Dendritic cell treated with granulocyte-macrophage colony-stimulating factor and Interleukin-4, amounts not matched to agents 40 ng/mL and 50 ng/mL, for 4 days (primary cell): Measurements from ENCODE around the gene ELK4.

Experiments
- H3K27ac Mint-ChIP-seq: one replicate; pipeline ENCODE4 v1.8.0; 2022; ENCODE audit warnings: mild to moderate bottlenecking, mixed read lengths
- H3K27me3 Mint-ChIP-seq: one replicate; pipeline ENCODE4 v1.8.0; 2022; ENCODE audit warnings: mild to moderate bottlenecking, mixed read lengths
- H3K36me3 Mint-ChIP-seq: one replicate; pipeline ENCODE4 v1.8.0; 2022; ENCODE audit warnings: low read depth, mixed read lengths
- H3K4me1 Mint-ChIP-seq: one replicate; pipeline ENCODE4 v1.8.0; 2022; ENCODE audit warnings: low read depth, mixed read lengths
- H3K4me3 Mint-ChIP-seq: one replicate; pipeline ENCODE4 v1.8.0; 2022; ENCODE audit warnings: mild to moderate bottlenecking, moderate library complexity, mixed read lengths
- H3K9me3 Mint-ChIP-seq: one replicate; pipeline ENCODE4 v1.8.0; 2022; ENCODE audit warnings: mixed read lengths
- intact Hi-C: fragments of 100-400 bp; cut with micrococcal nuclease; formaldehyde crosslinking; loops from one replicate; pipeline ENCODE4 v1.15.0; 2022

ELK4 gene

DNA sequence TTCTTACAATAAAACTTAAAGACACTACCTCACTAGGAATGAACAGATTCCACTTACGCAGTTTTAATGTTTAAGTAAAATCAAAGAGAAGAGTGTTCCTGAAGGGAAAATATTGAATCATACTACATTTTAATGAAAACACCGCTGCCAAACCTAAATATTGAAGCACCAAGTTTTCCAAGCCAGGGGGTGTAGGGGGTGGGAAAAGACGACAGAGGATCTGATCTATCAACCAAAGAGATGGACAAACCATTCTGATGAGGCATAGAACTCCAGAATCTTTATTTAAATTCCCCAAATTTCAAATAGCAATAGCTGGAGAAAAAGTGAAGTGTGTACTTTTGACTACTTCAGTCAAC is 1.2 kb downstream of the ELK4 start:
- intact Hi-C loops: no loop called here

DNA sequence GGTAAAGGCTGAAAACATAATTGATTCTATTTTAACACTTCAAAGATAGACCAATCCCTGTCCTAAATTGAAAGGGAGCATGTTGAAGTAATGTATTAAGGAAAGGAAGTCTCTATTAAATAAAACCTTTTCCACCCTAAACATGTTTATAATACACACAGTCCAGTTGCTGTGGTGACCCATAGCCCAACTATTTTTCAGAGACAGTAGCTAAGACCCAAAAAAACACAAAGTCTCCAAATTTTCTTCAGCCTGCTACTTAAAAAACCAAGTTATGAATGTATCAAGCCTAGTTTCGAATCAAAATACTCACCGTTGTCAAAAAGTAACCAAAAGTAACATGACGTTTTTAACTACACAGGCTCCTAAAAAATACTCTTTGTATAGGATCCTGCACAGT is 1.6 kb downstream of the ELK4 start:
- H3K27ac Mint-ChIP-seq: peak overlapping the region; percentile 95
- intact Hi-C loops: no loop called here
- peaks cover 28% of the 10 kb centered on the region for H3K4me1 Mint-ChIP-seq
- H3K36me3 Mint-ChIP-seq: peaks cover 14% of the 10 kb centered on the region
- H3K4me3 Mint-ChIP-seq: peak overlapping the region; percentile 100
- no peaks in the 10 kb centered on the region for H3K27me3 Mint-ChIP-seq
- no peaks in the 10 kb centered on the region for H3K9me3 Mint-ChIP-seq

More for the DNA sequence above, 1.2 kb downstream of the ELK4 start:
- Mint-ChIP-seq H3K27me3 (no peaks in the 10 kb centered on the region), H3K4me1 (peaks cover 24% of the 10 kb centered on the region), H3K9me3 (no peaks in the 10 kb centered on the region), H3K27ac (peak overlapping the region; percentile 95), H3K4me3 (peak overlapping the region; percentile 100), H3K36me3 (peaks cover 12% of the 10 kb centered on the region)

DNA sequence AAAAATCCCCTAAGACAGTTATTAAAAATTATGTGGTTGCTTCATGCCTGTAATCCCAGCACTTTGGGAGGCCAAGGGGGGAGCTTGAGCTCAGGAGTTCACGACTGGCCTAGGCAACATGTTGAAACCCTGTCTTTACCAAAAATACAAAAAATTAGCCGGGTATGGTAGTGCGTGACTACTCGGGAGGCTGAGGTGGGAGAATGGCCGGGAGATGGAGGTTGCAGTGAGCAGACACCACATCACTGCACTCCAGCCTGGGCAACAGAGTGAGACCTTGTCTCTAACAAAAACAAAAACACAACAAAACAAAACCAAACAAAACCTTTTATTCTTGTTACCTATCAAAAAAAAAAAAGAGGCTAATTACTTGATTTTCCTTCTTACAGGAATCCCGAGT is 2.1 kb downstream of the ELK4 start:
- no peaks in the 10 kb centered on the region for H3K9me3 Mint-ChIP-seq
- peak overlapping the region; percentile 95 for H3K27ac Mint-ChIP-seq
- no peaks in the 10 kb centered on the region for H3K27me3 Mint-ChIP-seq
- H3K4me3 Mint-ChIP-seq: no peak overlapping the region
- H3K4me1 Mint-ChIP-seq: peaks cover 33% of the 10 kb centered on the region
- H3K36me3 Mint-ChIP-seq: peaks cover 18% of the 10 kb centered on the region
- intact Hi-C loops: no loop called here

DNA sequence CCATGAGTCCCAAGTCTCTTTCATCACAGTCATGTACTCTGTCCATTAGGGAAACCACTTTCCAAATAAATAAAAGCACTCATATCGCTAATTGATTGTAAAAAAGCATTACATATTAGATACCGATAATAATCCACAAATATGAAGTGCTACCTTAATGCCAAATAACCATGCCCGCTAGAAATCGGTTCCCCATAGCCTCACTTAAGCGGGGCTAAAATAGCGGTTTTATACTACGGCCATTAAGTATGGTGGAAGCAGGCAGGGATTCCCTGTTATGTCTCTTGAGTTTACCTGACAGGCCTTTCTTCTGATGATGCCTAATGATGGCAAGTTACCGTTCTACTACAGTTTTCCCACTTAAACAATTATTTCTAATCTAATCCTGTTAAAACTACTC is 3.9 kb downstream of the ELK4 start:
- Mint-ChIP-seq H3K36me3 (peaks cover 26% of the 10 kb centered on the region), H3K4me3 (no peak overlapping the region), H3K27ac (no peak overlapping the region), H3K9me3 (no peaks in the 10 kb centered on the region), H3K27me3 (no peaks in the 10 kb centered on the region), H3K4me1 (peaks cover 36% of the 10 kb centered on the region)
- intact Hi-C loops: no loop called here

DNA sequence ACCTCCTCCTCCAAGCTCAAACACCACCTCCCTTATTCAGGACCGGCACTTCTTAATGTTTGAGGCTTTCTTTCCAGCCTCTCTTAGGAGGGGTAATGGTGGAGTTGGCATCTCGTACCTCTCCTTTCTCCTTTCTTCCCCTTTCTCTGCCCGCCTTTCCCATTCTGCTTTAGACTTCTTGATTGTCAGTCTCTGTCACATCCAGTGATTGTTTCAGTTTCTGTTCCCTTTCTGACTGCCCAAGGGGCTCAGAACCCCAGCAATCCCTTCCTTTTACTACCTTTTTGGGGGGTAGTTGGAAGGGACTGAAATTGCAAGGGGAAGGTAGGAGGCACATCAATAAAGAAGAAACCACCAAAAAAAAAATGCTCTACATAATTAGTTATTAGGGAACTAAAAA is 5.6 kb downstream of the ELK4 start:
- peak overlapping the region; percentile 81 for H3K27ac Mint-ChIP-seq
- H3K27me3 Mint-ChIP-seq: no peaks in the 10 kb centered on the region
- H3K36me3 Mint-ChIP-seq: peaks cover 43% of the 10 kb centered on the region
- peaks cover 36% of the 10 kb centered on the region for H3K4me1 Mint-ChIP-seq
- H3K4me3 Mint-ChIP-seq: peak overlapping the region; percentile 53
- intact Hi-C loops: no loop called here
- H3K9me3 Mint-ChIP-seq: no peaks in the 10 kb centered on the region

DNA sequence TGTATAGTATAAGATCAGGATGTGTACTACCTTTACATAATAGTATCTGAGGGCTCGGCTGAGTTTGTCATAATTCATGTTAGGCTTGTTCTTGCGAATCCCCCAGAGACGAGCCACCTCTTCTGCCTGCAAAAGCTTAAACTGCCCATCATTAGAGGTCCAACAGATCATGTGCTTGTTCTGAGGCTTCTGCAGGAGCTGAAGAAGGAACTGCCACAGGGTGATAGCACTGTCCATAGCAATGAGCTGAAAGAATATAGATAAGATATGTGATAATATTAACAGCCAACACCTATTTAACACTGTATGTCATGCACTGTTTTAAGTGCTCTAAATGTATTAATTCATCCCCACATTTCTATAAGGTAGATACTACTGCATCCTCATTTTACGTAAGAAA is 8.2 kb downstream of the ELK4 start:
- peaks cover 63% of the 10 kb centered on the region for H3K36me3 Mint-ChIP-seq
- no peak overlapping the region for H3K4me3 Mint-ChIP-seq
- H3K27me3 Mint-ChIP-seq: no peaks in the 10 kb centered on the region
- no peak overlapping the region for H3K27ac Mint-ChIP-seq
- H3K9me3 Mint-ChIP-seq: no peaks in the 10 kb centered on the region
- H3K4me1 Mint-ChIP-seq: peaks cover 28% of the 10 kb centered on the region
- intact Hi-C loops: no loop called here

DNA sequence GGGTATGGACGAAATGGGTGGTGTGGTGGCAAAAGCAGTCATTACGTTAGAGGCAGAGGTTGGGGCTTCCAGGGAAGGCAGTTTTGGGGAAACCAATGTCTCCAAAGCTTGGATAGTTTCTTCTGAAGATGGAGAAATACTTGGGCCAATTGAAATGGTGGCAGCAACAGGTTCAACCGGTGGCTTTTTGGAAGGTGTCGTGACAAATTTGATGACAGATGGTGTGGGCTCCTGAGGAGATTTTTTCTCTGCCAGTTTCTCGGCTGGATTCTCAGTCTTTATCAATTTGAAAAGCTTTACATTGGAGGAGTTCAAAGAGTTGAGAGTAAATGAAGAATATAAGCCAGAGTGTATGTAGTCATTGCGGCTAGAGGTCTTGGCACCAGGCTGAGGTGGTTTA is 11.5 kb downstream of the ELK4 start:
- intact Hi-C loops: no loop called here
- H3K4me1 Mint-ChIP-seq: peaks cover 8% of the 10 kb centered on the region
- H3K27ac Mint-ChIP-seq: no peak overlapping the region
- no peaks in the 10 kb centered on the region for H3K9me3 Mint-ChIP-seq
- peaks cover 86% of the 10 kb centered on the region for H3K36me3 Mint-ChIP-seq
- no peak overlapping the region for H3K4me3 Mint-ChIP-seq
- no peaks in the 10 kb centered on the region for H3K27me3 Mint-ChIP-seq

DNA sequence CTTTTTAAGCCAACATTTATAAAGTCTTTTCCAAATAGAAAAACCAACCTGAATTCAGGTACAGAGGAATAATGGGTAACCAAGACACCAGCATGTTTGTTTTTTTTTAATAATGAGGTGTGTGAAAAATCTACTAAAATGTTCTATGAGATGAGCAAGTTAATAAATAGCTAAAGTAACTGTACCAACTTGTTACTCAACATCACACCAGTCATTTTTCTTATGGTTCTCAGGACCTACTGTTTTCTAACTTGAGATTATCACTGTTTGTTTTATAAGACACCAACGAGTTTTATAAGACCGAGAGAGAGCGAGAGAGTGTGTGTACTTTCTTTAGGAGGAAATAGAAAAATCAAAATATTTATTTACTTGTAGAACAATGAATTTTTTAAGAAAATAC is 12.4 kb downstream of the ELK4 start:
- Mint-ChIP-seq H3K4me3 (no peak overlapping the region), H3K27me3 (no peaks in the 10 kb centered on the region), H3K9me3 (no peaks in the 10 kb centered on the region), H3K4me1 (no peaks in the 10 kb centered on the region), H3K27ac (no peak overlapping the region), H3K36me3 (peaks cover 90% of the 10 kb centered on the region)
- intact Hi-C loops: no loop called here

DNA sequence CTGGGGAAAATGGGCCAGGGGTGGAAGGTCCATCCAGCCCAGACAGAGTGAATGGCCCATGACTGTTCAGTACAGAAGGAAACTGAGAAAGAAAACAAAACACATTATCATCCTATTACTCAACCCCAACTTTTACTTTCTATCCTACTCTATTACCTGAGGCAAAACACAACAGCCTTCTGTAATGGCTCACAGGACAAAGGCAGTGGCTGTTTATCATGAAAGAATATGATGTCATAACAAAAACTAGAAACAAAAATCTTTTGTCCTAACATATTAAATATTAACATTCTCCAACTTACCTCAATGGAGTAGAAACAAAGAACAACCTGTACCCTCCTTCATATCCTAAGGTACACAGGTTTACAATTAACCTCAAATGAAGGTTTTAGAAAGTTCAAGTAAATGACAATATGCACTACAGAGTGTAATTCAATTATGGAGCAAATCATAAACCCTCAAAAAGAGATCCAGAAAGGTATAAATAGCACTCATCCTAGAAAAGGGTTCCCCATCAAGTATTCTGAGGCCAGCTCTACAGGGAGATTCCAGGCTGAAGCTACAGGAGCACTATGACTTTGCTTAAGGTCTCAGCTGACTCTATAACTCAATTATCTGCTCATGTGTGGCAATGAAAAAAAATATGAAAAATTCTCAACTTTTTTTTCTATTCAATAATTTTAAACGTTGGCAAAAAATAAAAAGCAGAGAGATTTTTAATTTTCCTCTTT is 15.1 kb downstream of the ELK4 start:
- peaks cover under 1% of the 10 kb centered on the region for H3K4me1 Mint-ChIP-seq
- no peak overlapping the region for H3K4me3 Mint-ChIP-seq
- H3K36me3 Mint-ChIP-seq: peaks cover 84% of the 10 kb centered on the region
- no peaks in the 10 kb centered on the region for H3K9me3 Mint-ChIP-seq
- intact Hi-C loops: no loop called here
- H3K27ac Mint-ChIP-seq: no peak overlapping the region
- no peaks in the 10 kb centered on the region for H3K27me3 Mint-ChIP-seq

DNA sequence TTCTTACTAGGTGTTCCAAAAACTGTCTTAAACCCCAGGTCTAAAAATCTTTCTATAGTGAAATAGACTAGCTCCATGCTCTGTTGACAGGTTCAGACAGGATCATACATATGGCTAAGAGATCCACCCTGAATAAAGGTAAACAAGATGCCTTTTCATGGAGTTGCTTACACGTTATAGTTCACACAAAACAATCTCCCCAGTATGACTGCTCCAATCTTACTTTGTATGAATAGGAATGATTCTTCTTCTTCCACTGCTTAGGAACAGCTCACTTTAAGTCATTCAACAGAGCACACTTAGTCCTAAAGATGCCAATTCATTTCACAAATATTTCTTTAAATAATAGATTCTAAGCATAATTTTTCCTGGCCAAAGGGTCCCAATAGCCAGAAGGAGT is 16.0 kb downstream of the ELK4 start:
- H3K27ac Mint-ChIP-seq: no peak overlapping the region
- H3K27me3 Mint-ChIP-seq: no peaks in the 10 kb centered on the region
- no peaks in the 10 kb centered on the region for H3K9me3 Mint-ChIP-seq
- no peak overlapping the region for H3K4me3 Mint-ChIP-seq
- peaks cover 10% of the 10 kb centered on the region for H3K4me1 Mint-ChIP-seq
- intact Hi-C loops: no loop called here
- H3K36me3 Mint-ChIP-seq: peaks cover 75% of the 10 kb centered on the region

DNA sequence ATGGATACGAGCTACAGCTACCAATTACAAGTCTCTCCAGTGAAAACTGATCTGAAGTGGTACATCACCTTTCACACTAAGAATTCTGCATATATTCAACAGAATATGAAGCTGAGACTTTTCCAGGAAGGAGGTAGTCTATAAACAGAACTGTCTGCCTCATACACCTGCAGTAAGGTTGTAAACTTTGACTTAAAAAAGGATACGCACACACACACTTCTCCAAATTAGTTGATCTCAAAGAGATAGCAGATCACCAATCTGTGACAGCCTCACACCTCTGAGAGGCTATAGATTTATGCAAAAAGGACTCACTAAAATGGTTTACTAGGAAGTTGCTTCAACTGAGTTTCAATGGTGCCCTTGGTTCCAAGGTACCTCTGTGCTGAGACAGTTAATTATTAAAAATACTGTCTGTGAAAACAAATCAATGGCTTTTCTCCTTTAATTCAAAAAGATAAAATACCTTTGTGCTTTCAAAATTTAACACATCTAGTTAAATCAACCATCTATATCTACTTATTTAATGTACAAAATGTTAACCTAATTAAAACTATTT is 17.9 kb downstream of the ELK4 start:
- no peak overlapping the region for H3K27ac Mint-ChIP-seq
- H3K4me3 Mint-ChIP-seq: no peak overlapping the region
- H3K36me3 Mint-ChIP-seq: peaks cover 66% of the 10 kb centered on the region
- H3K27me3 Mint-ChIP-seq: no peaks in the 10 kb centered on the region
- intact Hi-C loops: no loop called here
- H3K9me3 Mint-ChIP-seq: no peaks in the 10 kb centered on the region
- H3K4me1 Mint-ChIP-seq: peaks cover 11% of the 10 kb centered on the region

DNA sequence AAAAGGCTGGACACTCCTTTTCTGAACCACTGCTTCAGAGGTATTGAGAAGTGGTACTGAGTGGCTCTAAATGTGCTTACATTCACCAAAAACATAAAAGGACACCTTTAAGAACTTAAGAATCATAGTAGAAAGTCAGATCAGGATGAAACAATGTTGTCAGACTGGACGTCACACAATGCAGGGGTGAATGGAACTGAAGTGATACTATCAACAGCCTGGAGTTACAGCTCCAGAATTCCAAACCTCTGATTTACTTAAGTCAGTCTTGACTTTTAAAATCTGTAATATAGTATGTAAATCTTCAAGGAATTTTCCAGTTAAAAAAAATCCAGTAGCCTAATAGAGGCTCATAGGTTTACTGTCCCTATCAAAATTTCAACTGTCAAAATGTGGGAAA is 19.3 kb downstream of the ELK4 start:
- H3K9me3 Mint-ChIP-seq: no peaks in the 10 kb centered on the region
- H3K4me1 Mint-ChIP-seq: peaks cover 11% of the 10 kb centered on the region
- H3K4me3 Mint-ChIP-seq: no peak overlapping the region
- intact Hi-C loops: no loop called here
- H3K36me3 Mint-ChIP-seq: peaks cover 61% of the 10 kb centered on the region
- H3K27me3 Mint-ChIP-seq: no peaks in the 10 kb centered on the region
- H3K27ac Mint-ChIP-seq: no peak overlapping the region

DNA sequence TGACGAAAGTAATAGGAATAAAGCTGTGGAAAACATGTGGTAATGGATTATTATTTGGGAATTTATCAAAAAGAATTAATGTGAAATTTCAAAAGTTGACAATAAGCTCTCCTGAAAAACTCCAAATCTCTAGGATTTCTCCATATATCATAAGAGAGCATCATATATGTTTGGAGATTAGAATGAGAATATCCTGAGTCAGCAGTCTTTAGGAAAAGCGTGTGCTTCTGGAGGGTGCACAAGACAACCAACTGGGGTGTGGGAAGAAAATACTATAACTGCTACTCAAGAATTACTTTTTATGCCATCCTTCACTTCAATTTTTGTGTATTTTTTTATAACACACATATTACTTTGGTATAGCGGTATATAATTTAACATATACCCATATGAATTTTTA is 19.7 kb downstream of the ELK4 start:
- peaks cover 62% of the 10 kb centered on the region for H3K36me3 Mint-ChIP-seq
- no peak overlapping the region for H3K27ac Mint-ChIP-seq
- H3K9me3 Mint-ChIP-seq: no peaks in the 10 kb centered on the region
- intact Hi-C loops: no loop called here
- H3K4me1 Mint-ChIP-seq: peaks cover 11% of the 10 kb centered on the region
- no peak overlapping the region for H3K4me3 Mint-ChIP-seq
- no peaks in the 10 kb centered on the region for H3K27me3 Mint-ChIP-seq

DNA sequence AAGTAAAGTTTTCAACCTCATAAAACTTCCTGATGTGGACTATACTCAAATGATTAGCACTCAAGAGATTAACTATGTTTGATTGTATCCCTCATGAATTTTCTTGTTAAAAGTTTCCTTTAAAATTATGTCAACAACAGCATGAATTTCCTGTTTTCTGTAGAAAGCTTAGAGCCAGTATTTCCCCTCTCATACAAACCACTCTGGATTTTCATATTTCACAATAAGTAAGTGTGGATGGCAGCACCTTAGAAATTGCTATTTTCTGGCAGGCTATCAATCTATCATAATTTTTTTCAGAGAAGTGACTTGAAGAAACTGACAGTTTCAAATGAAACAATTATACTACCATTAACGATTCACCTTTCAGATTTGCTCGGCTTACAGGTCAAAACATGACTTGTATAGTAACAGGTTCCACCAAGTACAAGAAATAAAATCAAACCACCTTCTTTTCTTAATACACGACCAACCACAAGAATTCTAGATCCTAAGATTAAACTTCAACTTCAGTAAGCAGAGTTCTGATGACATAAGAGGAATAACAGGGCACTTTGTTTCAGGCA is 20.8 kb downstream of the ELK4 start:
- Mint-ChIP-seq H3K27me3 (no peaks in the 10 kb centered on the region), H3K27ac (no peak overlapping the region), H3K4me3 (no peak overlapping the region), H3K4me1 (peaks cover 11% of the 10 kb centered on the region), H3K9me3 (no peaks in the 10 kb centered on the region), H3K36me3 (peaks cover 61% of the 10 kb centered on the region)
- intact Hi-C loops: no loop called here

DNA sequence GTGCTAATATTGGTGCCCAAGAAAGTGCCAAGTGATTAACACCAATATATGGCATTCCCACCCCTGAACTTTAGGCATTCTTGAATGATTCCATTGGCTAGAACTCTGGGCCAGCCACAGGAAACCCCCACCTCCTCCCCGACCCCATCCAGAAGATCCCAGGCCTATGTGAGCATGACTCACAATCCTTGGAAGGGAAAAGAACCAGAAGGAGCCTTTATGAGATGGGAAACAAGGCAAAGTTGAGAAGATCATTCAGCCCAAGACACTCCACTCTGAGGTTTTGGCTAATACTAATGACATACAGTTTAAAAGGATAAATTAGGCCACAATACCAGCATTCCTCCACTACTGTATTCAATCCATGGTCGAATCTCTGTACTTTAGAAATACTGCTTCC is 21.8 kb downstream of the ELK4 start:
- Mint-ChIP-seq H3K4me3 (no peak overlapping the region), H3K9me3 (no peaks in the 10 kb centered on the region), H3K36me3 (peaks cover 52% of the 10 kb centered on the region), H3K27me3 (no peaks in the 10 kb centered on the region), H3K4me1 (peaks cover 19% of the 10 kb centered on the region), H3K27ac (no peak overlapping the region)
- intact Hi-C loops: no loop called here
